GM18517 (cell line): ENCODE results near the gene TSPAN15.
"Not testable (repeated sequence)": the region's sequence is repeated elsewhere in the genome, so short reads cannot be mapped to it uniquely, and the experiment has no call there.

Source experiments
- ATAC-seq: cut with Tn5 transposase; IDR thresholded peaks from one replicate; pipeline ENCODE4 v1.9.1; 2021; ENCODE audit warnings: mild to moderate bottlenecking, moderate library complexity; ENCODE audit not compliant: unreplicated experiment

Gene TSPAN15

DNA sequence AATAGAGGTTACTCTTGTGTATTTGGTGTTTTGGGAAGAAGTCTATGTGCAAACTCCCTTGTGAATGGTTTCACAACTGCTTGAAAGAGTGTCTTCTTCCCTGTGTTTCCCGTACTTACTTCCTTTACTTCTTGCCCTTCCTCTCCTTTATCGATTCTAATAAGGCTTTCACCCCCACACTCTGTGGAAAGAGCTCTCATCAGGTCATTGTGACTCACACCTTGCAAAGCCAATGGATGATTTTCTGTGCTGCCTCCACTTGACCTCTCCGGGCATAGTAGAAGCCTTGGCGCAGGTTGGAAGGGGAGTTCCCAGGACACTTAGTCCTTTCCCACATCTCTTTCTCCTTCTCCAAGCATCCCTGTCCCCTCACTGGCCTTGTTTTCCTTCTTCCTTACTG, 6.2 kb upstream of the TSPAN15 start:
- ATAC-seq: no peak

DNA sequence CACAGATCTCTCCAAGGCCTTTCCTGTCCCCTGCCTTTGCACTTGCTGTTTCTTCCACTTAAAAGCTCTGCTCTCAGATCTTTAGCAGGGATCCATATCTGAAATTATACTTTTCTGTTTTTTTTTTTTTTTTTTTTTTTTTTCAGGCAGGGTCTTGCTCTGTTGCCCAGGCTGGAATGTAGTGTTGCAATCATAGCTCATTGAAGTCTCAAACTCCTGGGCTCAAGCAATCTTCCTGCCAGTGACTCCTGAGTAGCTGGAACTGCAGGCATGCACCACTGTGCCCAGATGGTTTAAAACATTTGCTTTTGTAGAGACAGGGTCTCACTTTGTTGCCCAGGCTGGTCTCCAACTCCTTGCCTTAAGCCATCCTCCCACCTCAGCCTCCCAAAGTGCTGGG, 5.0 kb upstream of the TSPAN15 start:
- no peak for ATAC-seq

DNA sequence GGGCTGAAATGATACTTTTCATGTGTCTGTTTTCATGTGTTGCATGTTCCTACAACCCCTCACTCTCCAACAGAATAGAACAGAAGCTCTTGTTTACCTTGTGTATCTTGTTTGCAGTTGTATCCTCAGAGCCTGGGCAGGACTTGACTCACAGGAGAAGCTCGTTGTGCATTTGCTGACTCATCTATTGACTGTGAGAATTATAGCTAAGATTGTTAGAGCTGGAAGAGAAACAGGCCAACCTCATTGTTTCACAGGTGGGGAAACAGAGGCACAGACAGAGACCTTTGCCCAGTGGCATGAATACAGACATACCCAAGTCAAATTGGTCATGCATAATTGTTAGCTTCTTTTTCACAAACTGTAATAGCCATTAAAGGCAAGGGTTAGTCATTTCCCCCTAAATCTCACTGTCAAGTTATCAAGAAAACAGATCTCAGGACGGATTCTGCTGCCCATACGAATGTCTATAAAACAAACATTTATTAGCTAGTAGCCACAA, 4.6 kb upstream of the TSPAN15 start:
- ATAC-seq: no peak

- ATAC-seq: peak; percentile 68
Measured at GRCh38 chr10:69449841-69450240, 1.4 kb upstream of the TSPAN15 start.

- ATAC-seq: not testable (repeated sequence)
Measured at GRCh38 chr10:69450395-69450794, 870 bp upstream of the TSPAN15 start.

- no peak for ATAC-seq
Measured at GRCh38 chr10:69451784-69452251, 553 bp downstream of the TSPAN15 start.

DNA sequence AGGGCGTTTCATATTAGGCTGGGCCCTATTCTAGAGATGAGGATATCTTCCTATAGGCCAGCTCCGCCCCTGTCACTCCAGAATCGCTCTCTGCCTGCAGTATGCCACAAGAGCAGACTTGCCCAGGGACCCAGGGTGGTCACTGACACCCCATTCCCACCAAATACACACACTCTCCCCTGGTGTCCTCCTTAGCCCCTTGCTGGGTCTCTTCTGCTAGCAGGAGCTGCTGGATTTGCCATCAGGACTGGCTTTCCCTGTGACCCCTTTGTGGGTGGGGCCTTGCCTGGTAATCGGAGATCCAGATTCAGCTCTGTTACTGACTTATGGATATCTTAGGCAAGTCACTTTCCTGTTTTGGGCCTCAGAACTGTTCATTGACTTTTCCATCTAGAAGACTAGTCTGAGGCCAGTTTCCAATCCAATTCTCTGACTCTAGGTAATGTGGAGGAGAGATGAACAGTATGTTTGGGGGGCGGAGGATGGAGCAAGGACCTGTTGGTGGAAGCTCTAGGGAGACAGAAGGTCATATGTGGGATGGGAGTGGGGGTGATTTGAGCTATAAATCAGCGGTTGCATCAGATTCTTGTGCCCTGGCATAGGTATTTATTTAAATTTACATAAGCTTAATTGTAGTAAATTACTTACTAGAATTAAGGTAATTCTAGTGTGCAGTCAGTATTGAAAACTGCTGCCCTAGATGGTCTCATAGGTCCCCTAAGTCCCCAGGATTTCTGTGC, 1.6 kb downstream of the TSPAN15 start:
- ATAC-seq: no peak

DNA sequence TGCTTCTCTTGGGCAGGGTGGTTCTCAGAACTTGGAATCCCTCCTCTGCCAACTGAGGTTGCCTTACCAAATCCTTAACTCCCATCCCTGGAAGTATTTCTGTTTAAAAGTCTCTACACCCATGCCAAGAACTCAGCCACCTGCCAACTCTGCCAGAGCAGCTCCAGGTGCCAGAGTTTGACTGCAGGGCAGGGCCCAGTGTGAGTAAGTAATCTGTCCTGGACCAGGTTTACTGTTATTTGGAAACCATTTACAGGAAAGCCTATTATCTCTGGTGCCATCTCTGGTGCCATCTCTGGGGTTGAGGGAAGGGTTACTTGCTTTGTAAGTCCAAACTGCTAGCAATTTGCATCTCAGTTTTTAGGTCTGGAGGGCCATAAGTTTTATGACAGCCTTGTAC, 2.5 kb downstream of the TSPAN15 start:
- no peak for ATAC-seq

- ATAC-seq: no peak
Measured at GRCh38 chr10:69455006-69455763, 3.9 kb downstream of the TSPAN15 start.

DNA sequence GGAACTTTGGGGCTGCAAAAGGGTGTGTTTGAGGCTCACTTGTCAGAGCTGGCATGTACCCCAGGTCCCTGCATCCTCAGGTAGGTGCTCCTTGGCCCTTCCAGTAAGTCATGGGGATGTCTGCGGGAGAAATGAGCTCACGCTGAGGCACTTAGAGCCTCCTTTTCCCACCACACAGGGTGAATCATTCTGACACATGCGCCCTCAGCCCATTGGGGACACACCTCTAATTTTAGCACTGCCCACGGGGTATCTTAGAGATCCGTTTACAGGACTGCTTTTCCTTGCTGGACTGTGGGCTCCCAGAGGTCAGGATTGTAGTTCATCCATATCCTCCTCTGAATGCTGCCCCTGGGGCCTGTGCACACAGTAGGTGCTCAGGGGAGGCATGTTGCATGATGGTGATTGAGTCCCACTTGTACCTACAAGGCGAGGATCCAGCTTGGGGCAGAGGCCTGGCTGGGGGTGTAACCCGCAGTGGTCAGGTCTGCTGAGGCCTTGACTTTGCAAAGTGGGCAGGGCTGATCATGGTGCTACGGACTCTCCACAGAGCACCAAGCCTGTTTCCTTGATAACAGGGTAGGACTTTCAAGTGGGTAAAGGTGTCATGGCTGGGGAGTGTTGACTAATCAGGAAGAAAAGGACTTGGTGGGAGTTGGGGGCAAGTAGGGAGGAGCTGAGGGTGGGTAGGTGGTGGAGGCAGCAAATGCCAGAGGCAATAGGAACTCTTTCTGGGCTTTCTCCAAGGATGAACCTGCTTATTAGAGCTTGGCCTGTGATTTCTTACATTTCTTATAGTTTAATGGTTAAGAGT, 5.8 kb downstream of the TSPAN15 start:
- no peak for ATAC-seq

- no peak for ATAC-seq
Measured at GRCh38 chr10:69457771-69458237, 6.5 kb downstream of the TSPAN15 start.

GRCh38 chr10:69458430-69459100, 7.3 kb downstream of the TSPAN15 start:
- no peak for ATAC-seq

DNA sequence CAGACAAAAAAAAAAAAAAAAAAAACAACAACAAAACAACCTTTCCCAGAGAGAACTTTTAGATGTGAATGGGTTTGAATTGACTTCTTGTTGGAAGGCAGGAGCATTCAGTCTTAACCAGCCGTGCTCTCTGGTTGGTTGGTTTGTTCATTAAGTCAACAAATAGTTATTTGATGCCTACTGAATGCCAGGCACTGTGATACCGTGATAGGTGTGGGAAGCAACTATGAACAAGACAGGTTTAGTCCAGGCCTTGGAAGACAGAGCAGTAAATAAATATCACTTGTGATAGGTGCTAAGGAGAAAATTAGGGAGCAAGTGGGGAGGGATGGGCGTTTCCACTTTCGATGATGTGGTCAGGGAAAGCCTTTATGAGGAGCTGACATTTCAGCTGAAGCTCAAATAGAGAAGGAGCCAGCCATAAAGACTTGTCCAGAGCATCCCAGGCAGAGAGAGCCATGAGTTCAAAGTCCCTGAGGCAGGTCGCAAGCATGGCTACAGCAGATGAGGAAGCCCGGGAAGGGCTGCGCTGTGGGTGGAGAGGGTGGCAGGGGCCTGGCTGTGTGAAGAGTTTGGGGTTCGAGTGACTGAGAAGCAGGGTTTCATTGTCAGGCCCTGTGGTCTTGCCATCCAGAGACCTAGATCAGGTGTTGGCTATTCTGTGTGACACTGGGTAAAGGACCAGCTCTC, 8.0 kb downstream of the TSPAN15 start:
- ATAC-seq: no peak

GRCh38 chr10:69459893-69460575, 8.8 kb downstream of the TSPAN15 start:
- no peak for ATAC-seq

GRCh38 chr10:69460576-69461242, 9.4 kb downstream of the TSPAN15 start:
- no peak for ATAC-seq

- ATAC-seq: no peak
Measured at GRCh38 chr10:69461243-69462025, 10.2 kb downstream of the TSPAN15 start.

DNA sequence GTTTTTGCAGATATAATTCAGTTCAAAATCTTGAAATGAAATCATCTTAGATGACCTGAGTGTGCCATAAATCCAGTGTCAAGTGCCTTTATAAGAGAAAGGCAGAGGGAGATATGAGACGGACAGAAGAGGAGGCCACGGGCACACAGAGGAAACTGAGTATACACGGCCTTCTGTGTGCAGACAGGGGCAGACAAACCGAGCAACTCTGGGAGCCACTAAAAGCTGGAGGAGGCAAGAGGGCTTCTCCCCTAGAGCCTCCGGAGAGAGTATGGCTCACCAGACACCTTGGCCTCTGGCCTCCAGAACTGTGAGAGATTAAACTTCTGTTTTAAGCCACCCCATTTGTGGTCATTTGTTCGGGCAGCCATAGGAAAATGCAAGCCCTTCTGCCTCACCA, 12.6 kb downstream of the TSPAN15 start:
- ATAC-seq: no peak

DNA sequence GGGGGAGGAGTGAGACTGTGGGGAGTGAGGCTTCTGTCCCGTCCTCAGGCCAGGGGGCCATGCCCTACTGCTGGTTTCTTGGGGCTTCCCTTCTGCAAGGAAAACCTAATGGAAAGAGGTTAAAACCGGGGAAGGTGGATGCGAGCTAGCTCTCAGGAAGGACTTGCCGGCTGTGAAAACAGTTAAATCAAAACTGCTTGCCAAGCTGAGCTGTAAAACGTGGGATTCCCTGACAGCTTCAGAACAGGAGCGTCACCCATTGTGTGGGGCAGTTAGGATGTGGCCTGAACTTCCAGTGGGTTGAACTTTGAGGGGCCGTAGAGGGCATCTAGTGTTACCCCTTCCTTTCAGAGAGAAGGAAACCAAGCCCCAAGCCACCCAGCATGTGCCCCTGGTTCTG, 13.1 kb downstream of the TSPAN15 start:
- no peak for ATAC-seq
